Measurements from ENCODE around the gene RUNX3. TPM values are rescaled to one million over a fixed set of nuclear protein-coding genes. Genes with fewer than 3 reads are reported as not detected.

The RUNX3 gene
- total and polyA plus RNA-seq, 4 donors: 0.43 to 1.1 (median 0.88) TPM

- no peak overlapping the region for H3K27ac ChIP-seq (ENCODE audit: low read depth in 1 of 2, low read length in 2 of 2)
These were observed 15.6 kb downstream of the RUNX3 start for GRCh38 chr1:24914226-24915069.

More at GRCh38 chr1:24914226-24915069, 15.6 kb downstream of the RUNX3 start:
- no peaks in the 10 kb centered on the region for H3K9me3 ChIP-seq (ENCODE audit: control insufficient read depth in 4 of 4, low read length in 3 of 4)
- no peak overlapping the region for H3K4me3 ChIP-seq (ENCODE audit: low read depth in 1 of 3, low read length in 3 of 3)
- no peaks in the 10 kb centered on the region for H3K4me1 ChIP-seq (ENCODE audit: control insufficient read depth in 4 of 4, insufficient read depth in 4 of 4, low read length in 3 of 4)
- no peak for DNase-seq (ENCODE audit: low spot score)
- H3K9ac ChIP-seq (ENCODE audit: low read depth in 1 of 2, low read length in 2 of 2): no peak overlapping the region
- no peaks in the 10 kb centered on the region for H3K36me3 ChIP-seq (ENCODE audit: control insufficient read depth in 4 of 4, insufficient read depth in 3 of 4, low read depth in 1 of 4, low read length in 3 of 4)
- no peak for TF ChIP-seq NR2F2 (IDR thresholded peaks at IDR 0.05)
- no peak for TF ChIP-seq SP1 (IDR thresholded peaks at IDR 0.05)
- no peak for TF ChIP-seq ZBTB33 (IDR thresholded peaks at IDR 0.05)
- no peak for TF ChIP-seq FOXA1 (IDR thresholded peaks at IDR 0.05)
- no peak for TF ChIP-seq YY1 (IDR thresholded peaks at IDR 0.05)
- no peak for TF ChIP-seq JUND (IDR thresholded peaks at IDR 0.05)
- no peak for TF ChIP-seq RXRA (IDR thresholded peaks at IDR 0.05)
- TF ChIP-seq REST (IDR thresholded peaks at IDR 0.05): no peak
- no peak for TF ChIP-seq ATF3 (IDR thresholded peaks at IDR 0.05)
- no peak for TF ChIP-seq MAX (IDR thresholded peaks at IDR 0.05)
- TF ChIP-seq HNF4A (conservative IDR thresholded peaks at IDR 0.05): no peak
- H3K27me3 ChIP-seq (ENCODE audit: control insufficient read depth in 4 of 4, insufficient read depth in 4 of 4, low read length in 3 of 4): no peaks in the 10 kb centered on the region
- WGBS: 67% methylated on average over 33 of the region's 33 CpGs
